GM18909 (cell line): Measurements from ENCODE around the gene HECTD4.
"Not testable (repeated sequence)": the region's sequence is repeated elsewhere in the genome, so short reads cannot be mapped to it uniquely, and the experiment has no call there.

Source experiments
- ATAC-seq: cut with Tn5 transposase; IDR thresholded peaks from one replicate; pipeline ENCODE4 v1.9.1; 2021; ENCODE audit warnings: mild to moderate bottlenecking; ENCODE audit not compliant: unreplicated experiment, poor library complexity

The HECTD4 gene

DNA sequence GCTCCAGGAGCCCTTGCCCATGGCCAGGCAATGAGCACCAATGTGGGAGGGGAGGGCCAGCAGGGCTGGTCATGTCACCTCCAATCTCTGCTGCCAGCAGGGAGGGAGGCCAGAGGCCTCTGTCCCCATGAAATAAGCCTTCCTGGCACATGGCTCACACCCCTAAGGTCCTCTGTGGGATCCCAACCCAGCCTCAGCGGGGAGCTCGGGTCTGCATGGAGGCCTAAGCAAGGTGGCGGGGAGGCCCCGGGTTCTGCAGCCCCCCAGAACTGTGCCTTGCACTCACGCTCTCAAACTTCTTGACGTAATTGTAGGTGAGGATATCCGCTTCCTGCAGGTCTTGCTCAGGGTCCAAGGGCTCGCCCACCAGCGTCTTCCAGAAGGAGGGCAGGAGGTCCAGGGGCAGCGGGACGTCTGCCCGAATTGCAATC, 215.2 kb downstream of the HECTD4 start:
- no peak for ATAC-seq

DNA sequence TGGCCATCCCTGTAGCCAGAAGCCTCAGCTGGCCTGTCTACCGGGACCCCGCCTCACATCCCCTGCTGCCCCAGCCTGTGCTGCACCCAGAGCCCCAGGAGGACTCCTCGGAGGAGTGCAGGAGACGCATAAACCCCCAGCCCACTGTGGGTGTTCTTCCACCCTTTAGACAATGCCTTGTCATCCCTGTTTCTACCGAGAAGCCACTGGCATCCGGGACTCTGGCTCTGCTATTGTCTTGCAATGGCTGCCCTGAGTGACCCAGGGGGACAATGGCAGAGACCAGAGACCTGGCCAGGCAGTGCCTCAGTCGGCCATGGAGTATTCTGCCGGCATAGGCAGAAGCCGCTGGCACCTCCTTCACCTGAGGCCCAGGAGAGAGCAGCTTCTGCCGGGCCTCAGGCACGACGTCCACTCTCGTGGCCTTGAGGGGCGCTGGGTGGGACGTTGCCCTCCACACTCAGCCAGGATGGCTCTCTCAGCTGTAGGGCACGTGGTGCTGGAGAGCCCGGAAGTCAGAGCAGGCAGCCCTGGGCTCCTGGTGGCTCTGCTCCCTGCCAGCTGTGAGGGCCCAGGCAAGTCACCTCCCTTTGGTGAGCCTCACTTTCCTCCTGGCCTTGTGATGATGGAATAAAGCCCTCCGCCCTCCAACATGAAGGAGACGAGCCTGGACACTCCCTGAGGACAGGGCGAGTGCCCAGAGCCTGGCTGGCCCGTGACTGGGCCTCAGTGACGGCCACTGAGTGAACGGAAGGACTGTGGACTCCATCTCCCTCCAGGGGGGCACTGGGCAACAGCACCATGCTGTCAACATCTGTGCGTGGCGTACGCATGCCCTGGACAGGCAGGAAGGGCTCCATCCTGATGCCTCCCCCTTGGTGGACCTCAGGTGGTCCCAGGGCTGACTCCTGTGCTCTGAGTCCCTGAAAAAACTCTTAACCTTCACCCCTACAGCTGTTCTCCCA, 215.9 kb downstream of the HECTD4 start:
- no peak for ATAC-seq

DNA sequence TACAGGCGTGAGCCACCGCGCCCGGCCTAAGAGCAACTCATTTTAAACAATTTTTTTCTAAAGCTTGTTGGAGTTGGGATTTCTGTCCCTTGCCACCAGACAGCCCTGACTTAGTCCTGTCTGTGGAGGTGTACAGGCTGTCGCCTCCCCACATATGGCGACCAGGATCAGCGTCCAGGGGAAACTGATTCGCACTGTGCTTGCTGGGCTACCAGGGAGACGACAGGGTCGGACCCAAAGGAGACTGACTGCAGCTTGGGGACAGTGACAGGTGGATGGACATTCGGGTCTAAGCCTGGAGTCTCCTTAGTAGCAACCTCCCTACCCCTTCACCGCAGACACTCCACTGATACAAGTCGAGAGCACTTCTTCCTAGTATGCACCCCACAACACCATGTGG, 216.6 kb downstream of the HECTD4 start:
- ATAC-seq, result no peak

GRCh38 chr12:112164011-112164660, 218.1 kb downstream of the HECTD4 start:
- no peak for ATAC-seq

DNA sequence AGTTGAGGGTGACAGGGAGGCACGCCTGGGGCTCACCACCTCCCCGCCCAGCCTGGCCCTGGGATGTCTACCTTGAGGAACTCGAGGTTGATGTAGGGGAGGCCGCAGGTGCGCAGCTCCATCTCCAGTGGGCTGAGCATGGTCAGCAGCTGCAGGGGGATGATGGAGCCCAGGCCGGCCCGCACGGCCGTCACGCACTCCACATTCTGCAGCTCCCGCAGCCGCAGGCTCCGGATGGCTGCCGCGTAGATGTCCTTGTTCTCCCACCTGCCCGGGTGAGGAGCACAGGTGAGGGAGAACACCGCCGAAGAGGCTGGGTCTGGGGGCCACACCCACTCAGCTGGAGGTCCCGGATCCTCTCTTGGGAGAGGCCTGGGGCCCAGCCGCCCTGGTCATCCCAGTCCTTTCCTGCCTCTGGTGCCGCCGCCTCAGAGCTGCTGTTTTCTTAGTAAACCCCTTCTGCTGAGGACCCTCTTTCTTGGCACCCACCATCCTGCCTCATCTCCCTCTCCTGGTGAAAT, 218.7 kb downstream of the HECTD4 start:
- no peak for ATAC-seq

- no peak for ATAC-seq
Observed at GRCh38 chr12:112163056-112163455, 219.2 kb downstream of the HECTD4 start.

DNA sequence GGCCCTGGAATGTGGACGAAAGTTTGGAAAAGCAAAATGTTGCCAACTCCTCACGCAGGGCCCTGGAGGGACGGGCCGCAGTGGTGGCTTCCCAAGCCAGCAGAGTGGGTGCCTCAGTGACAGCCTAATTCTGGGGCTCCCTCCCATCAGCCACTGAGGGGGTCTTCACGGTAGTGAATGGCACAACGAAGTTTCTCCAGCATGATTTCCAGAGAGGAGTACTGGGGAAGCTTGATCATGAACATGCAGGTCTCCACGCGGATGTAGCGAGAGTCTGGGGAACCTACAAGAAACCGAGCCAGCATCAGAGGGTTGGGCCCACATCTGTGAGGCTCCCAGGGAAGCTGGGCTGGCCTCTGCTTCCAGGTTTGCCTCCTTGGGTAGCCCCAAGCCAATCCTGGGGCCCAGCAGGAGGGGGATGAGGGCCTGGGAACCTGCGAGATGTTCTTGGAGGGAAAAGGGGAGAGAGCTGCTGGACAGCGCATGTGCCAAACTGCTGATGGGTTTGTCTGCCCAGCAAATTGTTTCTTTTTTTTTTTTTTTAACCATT, 219.9 kb downstream of the HECTD4 start:
- ATAC-seq, result no peak

GRCh38 chr12:112161711-112162110, 220.5 kb downstream of the HECTD4 start:
- no peak for ATAC-seq

DNA sequence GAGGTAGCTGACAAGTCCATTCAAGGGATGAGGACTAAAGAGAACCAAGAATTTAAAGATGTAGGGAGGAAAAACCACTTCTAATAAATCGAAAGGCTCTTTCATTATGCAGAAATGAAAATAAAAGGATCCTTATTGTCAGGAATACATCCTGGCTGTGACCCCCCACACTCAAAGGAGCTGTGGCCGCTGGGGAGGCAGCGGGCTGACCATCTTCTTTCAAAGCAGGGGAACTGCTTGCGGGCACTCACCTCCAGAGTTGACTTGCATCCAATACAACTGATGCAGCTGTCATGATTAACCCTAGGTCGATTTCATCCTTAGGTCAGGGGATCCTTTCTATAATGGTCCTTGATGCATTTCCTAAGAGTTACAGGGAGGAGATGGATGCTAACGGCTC, 221.6 kb downstream of the HECTD4 start:
- no peak for ATAC-seq

DNA sequence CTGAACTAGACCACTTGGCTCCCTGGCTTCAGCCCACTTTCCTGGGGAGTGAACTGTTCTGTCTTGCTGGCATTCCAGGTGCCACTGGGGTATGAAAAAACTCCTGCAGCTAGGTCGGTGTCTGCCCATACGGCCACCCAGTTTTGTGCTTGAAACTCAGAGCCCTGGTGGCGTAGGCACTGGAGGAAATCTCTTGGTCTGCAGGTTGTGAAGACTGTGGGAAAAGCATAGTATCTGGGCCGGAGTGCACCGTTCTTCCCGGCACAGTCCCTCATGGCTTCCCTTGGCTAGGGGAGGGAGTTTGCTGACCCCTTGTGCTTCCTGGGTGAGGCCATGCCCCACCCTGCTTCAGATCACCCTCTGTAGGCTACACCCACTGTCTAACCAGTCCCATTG, 223.1 kb downstream of the HECTD4 start:
- no peak for ATAC-seq

- not testable (repeated sequence) for ATAC-seq
Observed at GRCh38 chr12:112158461-112159145, 223.6 kb downstream of the HECTD4 start.

DNA sequence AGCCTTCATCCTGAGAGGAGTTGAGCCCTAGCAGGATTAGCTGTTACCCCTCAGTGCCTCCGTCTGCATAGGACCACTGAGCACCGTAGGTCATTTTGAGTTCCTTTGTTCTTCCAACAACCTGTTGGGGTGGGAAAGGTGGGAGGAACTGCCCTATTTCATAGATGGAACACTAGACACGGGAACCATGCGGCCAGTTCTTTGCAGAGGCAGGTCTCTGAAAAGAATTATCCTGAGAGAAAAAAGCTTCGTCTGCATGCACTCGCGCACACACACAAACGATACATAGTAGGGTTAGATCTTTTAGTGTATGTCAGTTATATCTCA, 228.4 kb downstream of the HECTD4 start:
- no peak for ATAC-seq

DNA sequence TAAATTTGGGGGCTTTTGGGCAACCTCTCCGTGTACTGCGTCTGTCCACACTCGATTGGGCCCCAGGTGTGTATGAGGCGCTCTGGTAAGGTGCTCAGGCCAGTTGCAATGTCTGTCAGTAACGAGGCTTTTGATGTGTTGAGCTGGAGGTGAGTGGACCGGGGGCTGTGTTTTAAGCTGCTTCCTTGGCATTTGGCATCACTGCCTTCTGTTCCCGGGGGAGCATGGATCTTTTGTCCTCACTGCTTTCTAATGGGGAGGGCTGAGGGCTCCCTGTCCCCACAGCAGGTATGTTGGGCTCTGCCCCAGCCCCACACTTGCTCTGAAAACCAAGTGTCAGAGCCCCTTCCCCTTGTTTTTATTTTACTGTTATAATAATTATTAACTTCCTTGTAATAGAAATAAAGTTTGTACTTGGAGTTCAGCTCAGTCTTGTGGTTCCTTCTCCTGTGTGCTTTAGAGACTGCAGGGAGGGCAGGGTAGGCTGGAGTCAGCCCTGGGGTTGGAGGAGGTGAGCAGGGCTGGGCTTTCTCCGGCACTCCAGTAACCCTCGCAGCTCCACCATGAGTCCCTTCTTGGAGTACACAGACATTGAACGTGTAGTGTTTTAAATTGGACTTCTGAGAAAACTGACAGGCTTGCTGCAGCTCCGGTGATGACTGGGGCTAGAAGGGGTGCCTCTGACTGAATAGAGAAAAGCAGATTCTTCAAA, 228.9 kb downstream of the HECTD4 start:
- ATAC-seq, result no peak

- ATAC-seq, result no peak
Observed at GRCh38 chr12:112151766-112152541, 230.3 kb downstream of the HECTD4 start.

DNA sequence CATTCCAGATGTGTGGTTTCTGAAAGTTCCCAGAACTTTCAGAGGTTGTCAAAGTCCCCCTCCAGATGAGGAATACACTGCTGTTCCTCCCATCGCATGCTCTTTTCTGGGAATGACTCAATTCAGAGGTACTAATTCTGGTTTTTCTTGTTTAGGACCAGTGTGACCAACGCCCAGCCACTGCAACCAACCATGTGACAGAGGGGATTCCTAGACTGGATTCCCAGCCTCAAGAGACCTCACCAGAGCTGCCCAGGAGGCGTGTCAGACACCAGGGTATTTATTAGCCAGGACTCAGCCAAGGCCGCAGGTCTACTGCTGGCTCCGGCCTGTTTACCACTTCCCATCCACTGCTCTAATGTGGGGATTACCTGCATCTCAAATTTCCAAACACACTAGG, 232.6 kb downstream of the HECTD4 start:
- ATAC-seq, result no peak

DNA sequence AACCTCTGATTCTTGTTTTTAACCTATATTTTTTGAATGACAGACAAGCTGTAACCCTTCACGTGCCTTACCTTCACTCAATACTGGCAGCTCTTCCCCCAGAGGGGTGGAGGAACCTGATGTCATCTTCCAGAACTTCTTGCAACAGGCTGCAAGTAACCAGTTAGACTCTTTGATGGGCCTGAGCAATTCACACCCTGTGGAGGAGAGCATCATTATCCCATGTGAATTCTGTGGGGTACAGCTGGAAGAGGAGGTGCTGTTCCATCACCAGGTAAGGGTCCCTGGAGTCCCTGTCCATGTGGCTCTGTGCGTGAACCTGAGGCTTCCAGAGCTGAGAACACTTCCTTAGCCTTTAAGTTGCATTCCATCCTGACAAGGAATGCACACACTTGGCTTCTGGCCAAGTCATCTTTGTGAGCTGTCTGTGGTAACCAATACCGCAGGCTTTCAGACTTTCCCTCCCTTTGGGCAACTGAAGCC, 234.2 kb downstream of the HECTD4 start:
- no peak for ATAC-seq

- no peak for ATAC-seq
Observed at GRCh38 chr12:112146123-112146522, 236.1 kb downstream of the HECTD4 start.

DNA sequence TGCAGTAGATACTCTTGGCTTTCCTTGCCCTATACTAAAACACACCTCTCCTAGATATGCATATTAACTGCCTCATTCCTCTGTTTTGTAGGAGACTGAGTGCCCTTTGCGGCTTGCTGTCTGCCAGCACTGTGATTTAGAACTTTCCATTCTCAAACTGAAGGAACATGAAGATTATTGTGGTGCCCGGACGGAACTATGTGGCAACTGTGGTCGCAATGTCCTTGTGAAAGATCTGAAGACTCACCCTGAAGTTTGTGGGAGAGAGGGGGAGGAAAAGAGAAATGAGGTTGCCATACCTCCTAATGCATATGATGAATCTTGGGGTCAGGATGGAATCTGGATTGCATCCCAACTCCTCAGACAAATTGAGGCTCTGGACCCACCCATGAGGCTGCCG, 241.5 kb downstream of the HECTD4 start:
- ATAC-seq, result no peak

- no peak for ATAC-seq
Observed at GRCh38 chr12:112134731-112135130, 247.5 kb downstream of the HECTD4 start.
